ENCODE measurements around the gene ENC1.

DNA sequence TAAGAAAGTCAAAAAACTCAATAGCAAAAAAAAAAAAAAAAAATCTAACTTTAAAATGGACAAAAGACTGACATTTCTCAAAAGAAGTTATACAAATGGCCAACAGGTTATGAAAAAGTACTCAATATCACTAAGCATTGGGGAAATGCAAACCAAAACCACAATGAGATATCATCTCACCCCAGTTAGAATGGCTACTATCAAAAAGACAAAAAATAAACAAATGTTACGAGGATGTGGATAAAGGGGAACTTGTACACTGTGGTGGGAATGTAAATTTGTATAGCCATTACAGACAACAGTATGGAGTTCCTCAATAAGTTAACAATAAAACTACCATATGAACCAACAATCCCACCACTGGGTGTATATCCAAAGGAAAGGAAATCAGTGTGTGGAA lies 37.2 kb downstream of the ENC1 start:
- TF ChIP-seq, protein P1, sequence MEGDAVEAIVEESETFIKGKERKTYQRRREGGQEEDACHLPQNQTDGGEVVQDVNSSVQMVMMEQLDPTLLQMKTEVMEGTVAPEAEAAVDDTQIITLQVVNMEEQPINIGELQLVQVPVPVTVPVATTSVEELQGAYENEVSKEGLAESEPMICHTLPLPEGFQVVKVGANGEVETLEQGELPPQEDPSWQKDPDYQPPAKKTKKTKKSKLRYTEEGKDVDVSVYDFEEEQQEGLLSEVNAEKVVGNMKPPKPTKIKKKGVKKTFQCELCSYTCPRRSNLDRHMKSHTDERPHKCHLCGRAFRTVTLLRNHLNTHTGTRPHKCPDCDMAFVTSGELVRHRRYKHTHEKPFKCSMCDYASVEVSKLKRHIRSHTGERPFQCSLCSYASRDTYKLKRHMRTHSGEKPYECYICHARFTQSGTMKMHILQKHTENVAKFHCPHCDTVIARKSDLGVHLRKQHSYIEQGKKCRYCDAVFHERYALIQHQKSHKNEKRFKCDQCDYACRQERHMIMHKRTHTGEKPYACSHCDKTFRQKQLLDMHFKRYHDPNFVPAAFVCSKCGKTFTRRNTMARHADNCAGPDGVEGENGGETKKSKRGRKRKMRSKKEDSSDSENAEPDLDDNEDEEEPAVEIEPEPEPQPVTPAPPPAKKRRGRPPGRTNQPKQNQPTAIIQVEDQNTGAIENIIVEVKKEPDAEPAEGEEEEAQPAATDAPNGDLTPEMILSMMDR (IDR thresholded peaks at IDR 0.05; ENCODE audit: insufficient read depth, low read length, poor library complexity, severe bottlenecking), result no peak
- TF ChIP-seq EZH2phosphoT487 (conservative IDR thresholded peaks at IDR 0.05; ENCODE audit: low read length), result no peak
